ENCODE data around the gene CBFA2T3.

DNA sequence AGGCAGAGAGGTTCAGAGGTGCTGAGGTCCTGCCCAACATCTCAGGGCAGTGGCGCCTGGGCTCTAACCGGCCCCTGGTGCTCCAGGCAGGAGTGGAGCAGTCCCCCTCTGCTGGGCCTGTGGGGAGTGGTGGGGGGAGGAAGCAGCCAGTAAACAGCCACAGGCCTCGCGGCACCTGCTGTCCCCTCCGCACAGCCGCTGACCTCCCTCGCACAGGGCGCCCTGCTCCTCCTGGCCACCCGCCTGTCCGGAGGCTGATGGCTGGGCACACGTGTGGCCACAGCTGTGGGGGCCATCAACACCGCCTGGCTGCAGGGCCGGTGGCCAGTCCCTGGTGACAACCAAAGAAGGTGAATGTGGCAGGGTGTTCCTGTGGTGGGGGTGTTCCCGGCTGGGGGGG, 73.7 kb downstream of the CBFA2T3 start:
- TF ChIP-seq, protein P1, sequence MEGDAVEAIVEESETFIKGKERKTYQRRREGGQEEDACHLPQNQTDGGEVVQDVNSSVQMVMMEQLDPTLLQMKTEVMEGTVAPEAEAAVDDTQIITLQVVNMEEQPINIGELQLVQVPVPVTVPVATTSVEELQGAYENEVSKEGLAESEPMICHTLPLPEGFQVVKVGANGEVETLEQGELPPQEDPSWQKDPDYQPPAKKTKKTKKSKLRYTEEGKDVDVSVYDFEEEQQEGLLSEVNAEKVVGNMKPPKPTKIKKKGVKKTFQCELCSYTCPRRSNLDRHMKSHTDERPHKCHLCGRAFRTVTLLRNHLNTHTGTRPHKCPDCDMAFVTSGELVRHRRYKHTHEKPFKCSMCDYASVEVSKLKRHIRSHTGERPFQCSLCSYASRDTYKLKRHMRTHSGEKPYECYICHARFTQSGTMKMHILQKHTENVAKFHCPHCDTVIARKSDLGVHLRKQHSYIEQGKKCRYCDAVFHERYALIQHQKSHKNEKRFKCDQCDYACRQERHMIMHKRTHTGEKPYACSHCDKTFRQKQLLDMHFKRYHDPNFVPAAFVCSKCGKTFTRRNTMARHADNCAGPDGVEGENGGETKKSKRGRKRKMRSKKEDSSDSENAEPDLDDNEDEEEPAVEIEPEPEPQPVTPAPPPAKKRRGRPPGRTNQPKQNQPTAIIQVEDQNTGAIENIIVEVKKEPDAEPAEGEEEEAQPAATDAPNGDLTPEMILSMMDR (IDR thresholded peaks at IDR 0.05), result no peak
- TF ChIP-seq POLR2A (IDR thresholded peaks at IDR 0.05) (no peak), EP300 (IDR thresholded peaks at IDR 0.05) (no peak)

Measured in gastroesophageal sphincter (tissue), 3 donors.